Peyer's patch (tissue), 4 donors: ENCODE data around the gene F13A1.

Source experiments
- POLR2A ChIP-seq, 2 donors: fragments of 450-650 bp; IDR thresholded peaks; one replicate each; pipeline ENCODE4 v1.5.1; 2017; ENCODE audit warnings: antibody characterized with exemption in 2 of 2, mild to moderate bottlenecking in 2 of 2, moderate library complexity in 2 of 2
- TF ChIP-seq, protein P1 (sequence below), 6 experiments: fragments of 450-650 bp in 4 of 6; fragments of 200-600 bp in 2 of 6; sonication (generic) in 1 of 6; IDR thresholded peaks; one replicate each; pipeline ENCODE4 v1.5.1; 2017 to 2019; ENCODE audit warnings: antibody characterized with exemption in 6 of 6, mild to moderate bottlenecking in 3 of 6, moderate library complexity in 1 of 6

DNA sequence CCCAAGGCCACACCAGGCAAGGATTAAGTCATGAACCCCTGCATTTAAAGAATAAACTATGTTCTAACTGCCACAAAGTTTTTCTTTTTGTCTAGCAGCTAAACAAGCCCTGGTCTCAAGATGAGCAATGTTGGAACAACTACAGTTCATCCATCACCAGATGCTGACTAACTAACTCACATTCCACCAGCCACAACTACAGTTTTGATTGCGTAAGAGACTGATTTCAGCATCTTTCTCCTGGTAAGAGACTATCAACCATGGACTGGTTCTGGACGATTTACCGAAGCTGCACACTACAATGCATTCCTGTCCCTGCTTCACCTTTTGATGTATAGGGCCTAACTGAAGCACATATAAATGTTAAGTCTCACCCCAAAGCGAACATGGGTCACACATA, 43.0 kb downstream of the F13A1 start:
- TF ChIP-seq, protein P1, sequence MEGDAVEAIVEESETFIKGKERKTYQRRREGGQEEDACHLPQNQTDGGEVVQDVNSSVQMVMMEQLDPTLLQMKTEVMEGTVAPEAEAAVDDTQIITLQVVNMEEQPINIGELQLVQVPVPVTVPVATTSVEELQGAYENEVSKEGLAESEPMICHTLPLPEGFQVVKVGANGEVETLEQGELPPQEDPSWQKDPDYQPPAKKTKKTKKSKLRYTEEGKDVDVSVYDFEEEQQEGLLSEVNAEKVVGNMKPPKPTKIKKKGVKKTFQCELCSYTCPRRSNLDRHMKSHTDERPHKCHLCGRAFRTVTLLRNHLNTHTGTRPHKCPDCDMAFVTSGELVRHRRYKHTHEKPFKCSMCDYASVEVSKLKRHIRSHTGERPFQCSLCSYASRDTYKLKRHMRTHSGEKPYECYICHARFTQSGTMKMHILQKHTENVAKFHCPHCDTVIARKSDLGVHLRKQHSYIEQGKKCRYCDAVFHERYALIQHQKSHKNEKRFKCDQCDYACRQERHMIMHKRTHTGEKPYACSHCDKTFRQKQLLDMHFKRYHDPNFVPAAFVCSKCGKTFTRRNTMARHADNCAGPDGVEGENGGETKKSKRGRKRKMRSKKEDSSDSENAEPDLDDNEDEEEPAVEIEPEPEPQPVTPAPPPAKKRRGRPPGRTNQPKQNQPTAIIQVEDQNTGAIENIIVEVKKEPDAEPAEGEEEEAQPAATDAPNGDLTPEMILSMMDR (IDR thresholded peaks at IDR 0.05), result no peak
- TF ChIP-seq POLR2A (IDR thresholded peaks at IDR 0.05), result no peak
